ENCODE results near the gene OSCP1.

DNA sequence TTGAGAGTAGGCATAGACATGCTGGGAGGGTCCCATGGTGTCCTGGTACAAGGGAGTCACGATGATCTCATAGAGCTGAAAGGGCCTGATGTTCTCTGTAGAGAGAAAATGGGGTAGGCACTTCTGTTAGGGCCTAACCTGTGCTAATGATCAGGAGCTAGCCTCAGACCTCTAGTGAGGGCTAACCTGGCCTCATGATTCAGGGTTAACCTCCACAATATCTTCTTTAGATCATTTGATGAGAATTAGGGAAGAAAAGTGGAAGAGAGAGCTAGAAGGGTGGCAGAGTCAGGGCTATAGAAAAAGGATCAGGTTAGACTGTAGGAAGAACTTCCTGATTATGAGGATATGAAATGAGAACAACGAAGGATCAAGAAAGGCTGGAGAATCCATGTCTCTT is 18.9 kb upstream of the OSCP1 start:
- no peak for TF ChIP-seq ZFX (IDR thresholded peaks at IDR 0.05)
- TF ChIP-seq, protein P1, sequence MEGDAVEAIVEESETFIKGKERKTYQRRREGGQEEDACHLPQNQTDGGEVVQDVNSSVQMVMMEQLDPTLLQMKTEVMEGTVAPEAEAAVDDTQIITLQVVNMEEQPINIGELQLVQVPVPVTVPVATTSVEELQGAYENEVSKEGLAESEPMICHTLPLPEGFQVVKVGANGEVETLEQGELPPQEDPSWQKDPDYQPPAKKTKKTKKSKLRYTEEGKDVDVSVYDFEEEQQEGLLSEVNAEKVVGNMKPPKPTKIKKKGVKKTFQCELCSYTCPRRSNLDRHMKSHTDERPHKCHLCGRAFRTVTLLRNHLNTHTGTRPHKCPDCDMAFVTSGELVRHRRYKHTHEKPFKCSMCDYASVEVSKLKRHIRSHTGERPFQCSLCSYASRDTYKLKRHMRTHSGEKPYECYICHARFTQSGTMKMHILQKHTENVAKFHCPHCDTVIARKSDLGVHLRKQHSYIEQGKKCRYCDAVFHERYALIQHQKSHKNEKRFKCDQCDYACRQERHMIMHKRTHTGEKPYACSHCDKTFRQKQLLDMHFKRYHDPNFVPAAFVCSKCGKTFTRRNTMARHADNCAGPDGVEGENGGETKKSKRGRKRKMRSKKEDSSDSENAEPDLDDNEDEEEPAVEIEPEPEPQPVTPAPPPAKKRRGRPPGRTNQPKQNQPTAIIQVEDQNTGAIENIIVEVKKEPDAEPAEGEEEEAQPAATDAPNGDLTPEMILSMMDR (conservative IDR thresholded peaks at IDR 0.05), result no peak
